HG02938 (cell line): ENCODE results near the gene HMGXB3.
"Not testable (repeated sequence)": the region's sequence is repeated elsewhere in the genome, so short reads cannot be mapped to it uniquely, and the experiment has no call there.

ENCODE experiments used
- ATAC-seq: cut with Tn5 transposase; IDR thresholded peaks from one replicate; pipeline ENCODE4 v1.9.1; 2021; ENCODE audit warnings: mild to moderate bottlenecking, moderate library complexity; ENCODE audit not compliant: unreplicated experiment

Gene HMGXB3

GRCh38 chr5:150082889-150083288 is 82.3 kb downstream of the HMGXB3 start:
- no peak for ATAC-seq

- ATAC-seq = not testable (repeated sequence)
Measured at GRCh38 chr5:150084754-150085153, 84.2 kb downstream of the HMGXB3 start.

GRCh38 chr5:150085191-150085912 is 84.8 kb downstream of the HMGXB3 start:
- ATAC-seq = no peak

- no peak for ATAC-seq
Measured at GRCh38 chr5:150085950-150086715, 85.6 kb downstream of the HMGXB3 start, which contains the start of gene CSF1R. Gene CSF1R (minus strand): TSS chr5:150086554. CDS start chr5:150086427, 127 bp downstream.

GRCh38 chr5:150092159-150092787 is 91.7 kb downstream of the HMGXB3 start:
- peak; percentile 68 for ATAC-seq

GRCh38 chr5:150097152-150097551 is 96.6 kb downstream of the HMGXB3 start:
- no peak for ATAC-seq

GRCh38 chr5:150101023-150101422 is 100.5 kb downstream of the HMGXB3 start:
- no peak for ATAC-seq
